ENCODE results near the gene FBLN1.

- TF ChIP-seq CTCF (IDR thresholded peaks at IDR 0.05) (no peak), POLR2AphosphoS5 (IDR thresholded peaks at IDR 0.05) (no peak)
Observed at GRCh38 chr22:45480717-45481116, 22.0 kb upstream of the FBLN1 start.
